ENCODE measurements around the gene EFNA2. TPM values are rescaled to one million over a fixed set of nuclear protein-coding genes. Genes with fewer than 3 reads are reported as not detected.
"Not testable (repeated sequence)": the region's sequence is repeated elsewhere in the genome, so short reads cannot be mapped to it uniquely, and the experiment has no call there.

Gene EFNA2
- total and polyA plus RNA-seq, 9 donors, result 0.11 TPM; not detected in 8

DNA sequence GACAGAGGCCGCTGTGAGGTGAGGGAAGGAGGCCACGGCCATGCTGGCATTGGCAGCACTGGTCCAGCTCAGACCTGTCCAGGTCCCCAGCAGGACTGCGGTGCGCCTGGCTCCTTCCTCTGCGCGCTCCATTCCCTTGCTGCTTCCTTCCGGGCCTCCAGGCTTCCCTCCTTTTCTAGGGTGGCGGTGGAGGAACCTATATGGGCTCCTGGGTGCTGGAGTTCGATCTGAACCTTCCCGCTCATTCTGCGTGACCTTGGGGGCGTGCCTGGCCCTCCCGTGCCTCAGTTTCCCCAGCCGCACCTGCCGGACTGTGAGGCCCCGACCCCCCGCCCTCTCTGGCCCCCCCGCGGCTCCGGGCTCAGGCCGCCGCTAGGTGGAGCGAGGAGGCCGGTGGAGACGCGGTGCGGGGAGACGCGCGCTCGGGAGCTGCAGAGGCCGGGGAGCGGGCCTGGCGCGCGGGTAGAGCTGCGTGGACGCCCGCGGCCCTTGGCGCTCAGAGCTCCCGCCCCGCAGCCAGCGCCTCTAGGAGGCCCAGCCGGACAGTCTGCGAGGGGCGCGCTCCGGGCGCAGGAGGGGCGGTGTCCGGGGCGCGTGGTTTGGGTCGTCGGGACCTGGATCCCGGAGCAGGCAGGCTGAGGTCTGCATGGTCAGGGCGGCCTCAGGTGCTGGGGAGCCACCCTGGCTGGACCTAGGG is 29.9 kb downstream of the EFNA2 start:
- peak; percentile 46 to 78 (median 71) for DNase-seq
- Histone ChIP-seq H3K9me3 (no peaks in the 10 kb centered on the region), H3K36me3 (no peaks in the 10 kb centered on the region), H3K4me3 (no peak overlapping the region), H3K27ac (no peak overlapping the region), H3K27me3 (no peaks in the 10 kb centered on the region), H3K4me1 (ENCODE audit: insufficient read depth) (peaks cover 4% of the 10 kb centered on the region)
- intact Hi-C loops (cut with DNase I), result loop anchor here in 1 of 4 donors (10.0 kb wide), 1 partner anchor 129 kb away; no protein-coding TSS in a partner anchor
- no peak for TF ChIP-seq EP300 (IDR thresholded peaks at IDR 0.05)
- TF ChIP-seq, protein P1, sequence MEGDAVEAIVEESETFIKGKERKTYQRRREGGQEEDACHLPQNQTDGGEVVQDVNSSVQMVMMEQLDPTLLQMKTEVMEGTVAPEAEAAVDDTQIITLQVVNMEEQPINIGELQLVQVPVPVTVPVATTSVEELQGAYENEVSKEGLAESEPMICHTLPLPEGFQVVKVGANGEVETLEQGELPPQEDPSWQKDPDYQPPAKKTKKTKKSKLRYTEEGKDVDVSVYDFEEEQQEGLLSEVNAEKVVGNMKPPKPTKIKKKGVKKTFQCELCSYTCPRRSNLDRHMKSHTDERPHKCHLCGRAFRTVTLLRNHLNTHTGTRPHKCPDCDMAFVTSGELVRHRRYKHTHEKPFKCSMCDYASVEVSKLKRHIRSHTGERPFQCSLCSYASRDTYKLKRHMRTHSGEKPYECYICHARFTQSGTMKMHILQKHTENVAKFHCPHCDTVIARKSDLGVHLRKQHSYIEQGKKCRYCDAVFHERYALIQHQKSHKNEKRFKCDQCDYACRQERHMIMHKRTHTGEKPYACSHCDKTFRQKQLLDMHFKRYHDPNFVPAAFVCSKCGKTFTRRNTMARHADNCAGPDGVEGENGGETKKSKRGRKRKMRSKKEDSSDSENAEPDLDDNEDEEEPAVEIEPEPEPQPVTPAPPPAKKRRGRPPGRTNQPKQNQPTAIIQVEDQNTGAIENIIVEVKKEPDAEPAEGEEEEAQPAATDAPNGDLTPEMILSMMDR (IDR thresholded peaks at IDR 0.05), result peak; percentile 40 to 75 (median 66)
- WGBS, 3 donors, result 5 to 15% (median 9%) methylated on average over 29 to 58 of the region's 58 CpGs

DNA sequence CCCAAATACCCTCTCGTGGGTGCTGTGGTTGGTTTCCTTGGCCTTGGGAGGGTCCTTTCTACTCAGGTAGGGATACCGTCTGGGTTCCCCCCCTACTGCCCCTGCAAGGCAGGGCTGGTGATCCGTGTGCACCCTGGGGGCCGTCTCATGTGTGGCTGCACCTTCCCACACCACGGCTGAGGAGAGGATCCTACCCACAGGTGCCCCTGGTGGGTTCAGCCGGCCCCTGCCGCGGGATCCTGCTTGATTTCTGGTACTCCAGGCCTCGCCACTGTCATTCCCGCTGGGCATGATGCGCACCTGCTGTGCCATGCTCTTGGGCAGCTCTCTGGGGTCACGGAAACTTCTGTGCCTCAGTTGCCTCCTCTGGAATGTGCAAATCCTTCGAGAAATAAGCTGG is 30.8 kb downstream of the EFNA2 start:
- Histone ChIP-seq H3K27me3 (no peaks in the 10 kb centered on the region), H3K9me3 (no peaks in the 10 kb centered on the region), H3K27ac (no peak overlapping the region), H3K4me1 (ENCODE audit: insufficient read depth) (peaks cover 4% of the 10 kb centered on the region), H3K36me3 (no peaks in the 10 kb centered on the region), H3K4me3 (no peak overlapping the region)
- whole genome bisulfite sequencing, 3 donors, result 67 to 81% (median 74%) methylated on average over 13 of the region's 13 CpGs
- TF ChIP-seq EP300 (IDR thresholded peaks at IDR 0.05), result no peak
- TF ChIP-seq, protein P1 (IDR thresholded peaks at IDR 0.05), result no peak
- TF ChIP-seq POLR2A (IDR thresholded peaks at IDR 0.05), result no peak
- intact Hi-C loops (cut with DNase I), result loop anchor here in 1 of 4 donors (10.0 kb wide), 1 partner anchor 128 kb away; no protein-coding TSS in a partner anchor
- DNase-seq, result no peak

DNA sequence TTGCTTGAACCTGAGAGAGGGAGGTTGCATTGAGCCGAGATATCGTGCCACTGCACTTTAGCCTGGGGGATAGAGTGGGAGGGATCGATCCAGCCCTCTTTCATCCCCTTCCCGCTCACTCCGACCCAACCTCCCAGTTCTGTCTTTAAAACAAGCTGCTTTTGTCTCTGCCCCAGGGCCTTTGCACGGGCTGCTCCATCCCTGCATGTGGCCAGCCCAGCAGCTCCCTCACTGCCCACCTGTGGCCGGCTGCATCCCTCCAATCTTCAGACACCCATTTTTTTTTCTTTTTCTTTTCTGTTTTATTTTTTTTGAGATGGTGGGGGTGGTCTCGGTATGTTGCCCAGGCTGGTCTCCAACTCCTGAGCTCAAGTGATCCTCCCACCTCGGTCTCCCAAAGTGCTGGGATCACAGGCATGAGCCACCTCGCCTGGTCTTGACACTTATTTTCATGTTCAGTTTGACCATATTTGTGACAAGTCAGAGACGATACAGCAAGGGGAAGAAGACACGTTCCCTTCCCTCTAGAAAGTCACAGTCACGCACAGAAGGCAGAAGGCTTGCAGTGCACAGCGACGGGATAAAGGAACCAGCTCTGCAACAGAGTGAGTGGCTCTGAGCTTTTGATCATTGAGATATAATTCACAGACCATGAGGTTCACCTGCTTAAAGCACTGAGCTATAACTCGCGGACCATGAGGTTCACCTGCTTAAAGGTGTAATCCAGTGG is 31.8 kb downstream of the EFNA2 start:
- Histone ChIP-seq H3K27me3 (no peaks in the 10 kb centered on the region), H3K4me3 (no peak overlapping the region), H3K4me1 (ENCODE audit: insufficient read depth) (peaks cover 4% of the 10 kb centered on the region), H3K9me3 (no peaks in the 10 kb centered on the region), H3K36me3 (no peaks in the 10 kb centered on the region), H3K27ac (no peak overlapping the region)
- intact Hi-C loops (cut with DNase I), result loop anchor here in 1 of 4 donors (10.0 kb wide), 1 partner anchor 127 kb away; no protein-coding TSS in a partner anchor
- TF ChIP-seq POLR2A (IDR thresholded peaks at IDR 0.05) (no peak), EP300 (IDR thresholded peaks at IDR 0.05) (no peak)
- TF ChIP-seq, protein P1 (IDR thresholded peaks at IDR 0.05), result no peak
- DNase-seq, result no peak
- WGBS, 3 donors, result 71 to 79% (median 76%) methylated on average over 17 of the region's 17 CpGs

DNA sequence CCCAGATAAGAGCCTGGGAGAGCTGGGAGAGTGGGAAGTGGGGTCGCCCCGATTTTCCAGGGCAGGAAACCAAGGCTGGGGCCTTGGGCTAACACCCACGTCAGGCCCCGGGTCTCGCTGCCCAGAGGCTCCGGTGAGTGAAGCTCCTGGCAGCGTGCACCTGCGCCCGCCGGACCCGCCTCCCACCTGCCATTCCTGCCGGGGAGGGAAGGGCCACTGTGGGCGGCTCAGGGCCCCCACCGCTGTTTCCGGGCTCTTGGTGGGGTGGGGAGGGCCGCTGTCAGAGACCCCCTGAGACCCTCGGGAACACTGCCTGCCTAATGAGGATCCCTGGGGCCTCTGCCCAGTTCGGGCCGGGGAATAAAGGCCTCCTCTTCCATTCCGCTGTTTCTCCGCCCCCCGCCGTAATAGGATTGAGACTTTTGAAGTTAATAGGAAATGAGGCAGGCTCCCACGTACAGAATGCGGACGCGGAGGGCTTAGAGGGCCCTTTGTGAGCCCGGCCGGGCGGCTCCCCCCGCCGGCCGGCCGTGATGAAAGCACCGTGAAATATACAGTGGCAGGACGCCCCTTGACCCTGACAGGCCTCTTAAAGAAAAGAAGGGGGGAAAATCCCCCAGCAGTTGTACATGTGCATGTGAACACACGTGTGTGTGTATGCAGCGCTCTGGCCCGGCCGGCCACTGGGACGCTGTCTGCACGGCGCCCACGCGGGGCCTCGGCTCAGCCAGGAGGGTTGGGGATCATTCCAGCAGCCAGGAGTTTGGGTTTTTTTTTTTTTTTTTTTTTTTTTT is 33.2 kb downstream of the EFNA2 start:
- no peaks in the 10 kb centered on the region for H3K36me3 ChIP-seq
- intact Hi-C loops (cut with DNase I), result loop anchor here in 1 of 4 donors (10.0 kb wide), 1 partner anchor 126 kb away; no protein-coding TSS in a partner anchor
- no peak overlapping the region for H3K4me3 ChIP-seq
- no peaks in the 10 kb centered on the region for H3K27me3 ChIP-seq
- no peak for DNase-seq
- no peaks in the 10 kb centered on the region for H3K9me3 ChIP-seq
- no peak overlapping the region for H3K27ac ChIP-seq
- H3K4me1 ChIP-seq (ENCODE audit: insufficient read depth), result peaks cover 4% of the 10 kb centered on the region
- 23 to 32% (median 30%) methylated on average over 45 to 46 of the region's 46 CpGs for WGBS, 3 donors
- TF ChIP-seq POLR2A (IDR thresholded peaks at IDR 0.05) (no peak), EP300 (IDR thresholded peaks at IDR 0.05) (no peak)
- TF ChIP-seq, protein P1 (IDR thresholded peaks at IDR 0.05), result no peak

DNA sequence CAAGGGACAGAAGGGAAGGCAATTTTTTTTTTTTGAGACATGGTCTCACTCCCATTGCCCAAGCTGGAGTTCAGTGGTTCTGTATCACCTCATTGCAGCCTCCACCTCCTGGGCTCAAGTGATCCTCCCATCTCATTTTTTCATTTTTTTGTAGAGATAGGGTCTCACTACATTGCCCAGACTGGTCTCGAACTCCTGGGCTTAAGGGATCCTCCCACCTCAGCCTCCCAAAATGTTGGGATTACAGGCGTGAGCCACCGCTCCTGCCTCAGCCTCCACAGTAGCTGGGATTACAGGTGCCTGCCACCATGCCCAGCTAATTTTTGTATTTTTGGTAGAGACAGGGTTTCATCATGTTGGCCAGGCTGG is 34.6 kb downstream of the EFNA2 start:
- H3K36me3 ChIP-seq; H3K27ac ChIP-seq; H3K9me3 ChIP-seq; DNase-seq; H3K27me3 ChIP-seq; H3K4me3 ChIP-seq; H3K4me1 ChIP-seq (ENCODE audit: insufficient read depth): not testable (repeated sequence)
- intact Hi-C loops (cut with DNase I), result loop anchor here in 1 of 4 donors (10.0 kb wide), 1 partner anchor 55 kb away; no protein-coding TSS in a partner anchor
- 94 to 98% (median 94%) methylated on average over 3 of the region's 3 CpGs for WGBS, 3 donors
